Esophagus squamous epithelium (tissue), 5 donors: Measurements from ENCODE around the gene SLC6A1. TPM values are rescaled to one million over a fixed set of nuclear protein-coding genes. Genes with fewer than 3 reads are reported as not detected.

Experiments
- DNase-seq: peaks from one replicate; lab custom pipeline; 2025; lab: John Stamatoyannopoulos, UW
- H3K27ac ChIP-seq, 4 donors: fragments of 200-600 bp; sonication (generic); one replicate each; pipeline ENCODE4 v1.5.1; 2016 to 2019; ENCODE audit warnings: mild to moderate bottlenecking in 1 of 4
- H3K27me3 ChIP-seq, 4 donors: fragments of 200-600 bp; sonication (generic); 1 replicate in 3 of 4; 2 replicates in 1 of 4; pipeline versions ENCODE4 v1.5.1 to v1.6.0; 2017 to 2021; ENCODE audit warnings: antibody characterized with exemption in 1 of 4
- H3K36me3 ChIP-seq, 3 donors: fragments of 200-600 bp; sonication (generic); one replicate each; pipeline ENCODE4 v1.5.1; 2016 to 2019
- H3K4me1 ChIP-seq, 3 donors: fragments of 200-600 bp; sonication (generic); one replicate each; pipeline ENCODE4 v1.5.1; 2017 to 2019
- H3K4me3 ChIP-seq, 4 donors: fragments of 200-600 bp; sonication (generic); 1 replicate in 3 of 4; 2 replicates in 1 of 4; pipeline ENCODE4 v1.5.1; 2016 to 2019; ENCODE audit warnings: mild to moderate bottlenecking in 2 of 4, moderate library complexity in 1 of 4
- H3K9me3 ChIP-seq, 3 donors: fragments of 200-600 bp; sonication (generic); one replicate each; pipeline ENCODE4 v1.5.1; 2016 to 2019
- CTCF ChIP-seq, 6 experiments: fragments of 450-650 bp in 4 of 6; fragments of 200-600 bp in 2 of 6; sonication (generic) in 2 of 6; IDR thresholded peaks; one replicate each; pipeline ENCODE4 v1.5.1; 2016 to 2019; ENCODE audit warnings: antibody characterized with exemption in 6 of 6, mild to moderate bottlenecking in 4 of 6, moderate library complexity in 4 of 6
- POLR2A ChIP-seq, 4 donors: fragments of 450-650 bp; IDR thresholded peaks; one replicate each; pipeline ENCODE4 v1.6.1; 2017; ENCODE audit warnings: antibody characterized with exemption in 4 of 4, mild to moderate bottlenecking in 4 of 4, moderate library complexity in 3 of 4
- WGBS, 2 donors: methylation state at CpG; one replicate each; pipeline ENCODE4 v1.1.5; 2018; 5-methylcytosine and 5-hydroxymethylcytosine counted together
- intact Hi-C: fragments of 100-400 bp; cut with DNase I; formaldehyde crosslinking; loops from one replicate; pipeline ENCODE4 v1.15.0; 2022
- total RNA-seq, 4 donors: library from RNA; depleted of rRNA; stranded (reverse); fragments of >200 nt; gene quantifications; one replicate each; pipeline ENCODE4 v1.1.0, GENCODE V29; 2016
- donor health status: DM: yes; HTN: yes; CAD: no.

The SLC6A1 gene
- total RNA-seq, 4 donors from 2014 or later: 8.6 to 34.4 (median 22.3) TPM

GRCh38 chr3:11086856-11087255, 94.3 kb downstream of the SLC6A1 start:
- TF ChIP-seq POLR2A (IDR thresholded peaks at IDR 0.05) (no peak), CTCF (IDR thresholded peaks at IDR 0.05) (no peak)
- WGBS, 2 donors: 18 to 100% methylated on average over 1 to 2 of the region's 5 CpGs
- Histone ChIP-seq H3K4me3 (no peak overlapping the region), H3K27me3 (peaks cover 0 to 11% (median 0%) of the 10 kb centered on the region in 4 donors), H3K9me3 (no peaks in the 10 kb centered on the region), H3K36me3 (no peaks in the 10 kb centered on the region), H3K27ac (no peak overlapping the region), H3K4me1 (peaks cover 10 to 16% (median 10%) of the 10 kb centered on the region in 3 donors)
- intact Hi-C loops: no loop called here
- no peak for DNase-seq

- no peaks in the 10 kb centered on the region for H3K9me3 ChIP-seq
- no peak overlapping the region for H3K27ac ChIP-seq
- intact Hi-C loops: no loop called here
- peaks cover 0 to 11% (median 0%) of the 10 kb centered on the region in 4 donors for H3K27me3 ChIP-seq
- 65 to 81% methylated on average over 3 to 4 of the region's 4 CpGs for WGBS, 2 donors
- no peak for TF ChIP-seq CTCF (IDR thresholded peaks at IDR 0.05)
- no peak for TF ChIP-seq POLR2A (IDR thresholded peaks at IDR 0.05)
- DNase-seq: no peak
- peaks cover 17 to 28% (median 18%) of the 10 kb centered on the region in 3 donors for H3K4me1 ChIP-seq
- H3K4me3 ChIP-seq: no peak overlapping the region
- H3K36me3 ChIP-seq: no peaks in the 10 kb centered on the region
These were observed 95.5 kb downstream of the SLC6A1 start for GRCh38 chr3:11088066-11088465.

- Histone ChIP-seq H3K27ac (no peak overlapping the region), H3K36me3 (no peaks in the 10 kb centered on the region), H3K9me3 (no peaks in the 10 kb centered on the region), H3K4me1 (peaks cover 17 to 33% (median 18%) of the 10 kb centered on the region in 3 donors), H3K27me3 (peaks cover 0 to 6% (median 0%) of the 10 kb centered on the region in 4 donors), H3K4me3 (no peak overlapping the region)
- intact Hi-C loops: no loop called here
- WGBS, 2 donors: 74 to 78% methylated on average over 4 of the region's 4 CpGs
- TF ChIP-seq POLR2A (IDR thresholded peaks at IDR 0.05) (no peak), CTCF (IDR thresholded peaks at IDR 0.05) (no peak)
- DNase-seq: no peak
These were observed 96.3 kb downstream of the SLC6A1 start for GRCh38 chr3:11088831-11089230.

Other genes starting within 250 kb of the SLC6A1 start
- gene SLC6A11, start 176.5 kb upstream of the SLC6A1 start, total RNA-seq: 10 to 100 TPM in 2 of 4 donors, 1 to 10 TPM in 2; 6.2 to 13.4 (median 9.5) TPM
- gene HRH1, start 161.7 kb downstream of the SLC6A1 start, total RNA-seq: 1 to 10 TPM; 4.1 to 8.8 (median 4.4) TPM